Stimulated activated CD8-positive, alpha-beta memory T cell treated with anti-CD3 and anti-CD28 coated beads, Interleukin-2, amount 100 ng/mL, for 48 hours (primary cell): ENCODE results near the gene PRODH2.
A peak's percentile ranks its signal among the peaks of the same experiment; 100 is the strongest.
"Not testable (repeated sequence)": the region's sequence is repeated elsewhere in the genome, so short reads cannot be mapped to it uniquely, and the experiment has no call there.

Experiments
- DNase-seq, 2 donors: peaks; one replicate each; pipeline ENCODE4 v3.0.0-alpha.2; 2020; ENCODE audit warnings: low read depth in 2 of 2

The PRODH2 gene

GRCh38 chr19:35843676-35844481, 31.2 kb upstream of the PRODH2 start:
- no peak for DNase-seq

GRCh38 chr19:35842666-35843272, 30.1 kb upstream of the PRODH2 start:
- no peak for DNase-seq

GRCh38 chr19:35841961-35842595, 29.4 kb upstream of the PRODH2 start:
- DNase-seq, result no peak

- not testable (repeated sequence) for DNase-seq
Measured at GRCh38 chr19:35836096-35836495, 23.5 kb upstream of the PRODH2 start.

- no peak for DNase-seq
Measured at GRCh38 chr19:35833972-35834371, 21.3 kb upstream of the PRODH2 start.

- no peak for DNase-seq
Measured at GRCh38 chr19:35832054-35832453, 19.4 kb upstream of the PRODH2 start.

GRCh38 chr19:35830986-35831385, 18.3 kb upstream of the PRODH2 start:
- no peak for DNase-seq

- peak; percentile 23 to 36 for DNase-seq
Measured at GRCh38 chr19:35828692-35829301, 16.2 kb upstream of the PRODH2 start.

GRCh38 chr19:35824150-35824549, 11.5 kb upstream of the PRODH2 start:
- DNase-seq, result no peak

- no peak for DNase-seq
Measured at GRCh38 chr19:35822579-35822978, 9.9 kb upstream of the PRODH2 start.

- no peak for DNase-seq
Measured at GRCh38 chr19:35818445-35818844, 5.8 kb upstream of the PRODH2 start.

- DNase-seq, result no peak
Measured at GRCh38 chr19:35816846-35817245, 4.2 kb upstream of the PRODH2 start.

- DNase-seq, result no peak
Measured at GRCh38 chr19:35816262-35816661, 3.6 kb upstream of the PRODH2 start.

- no peak for DNase-seq
Measured at GRCh38 chr19:35813043-35813890, 622 bp upstream of the PRODH2 start.

- DNase-seq, result no peak
Measured at GRCh38 chr19:35811317-35812219, 1.1 kb downstream of the PRODH2 start.

GRCh38 chr19:35807633-35808032, 5.0 kb downstream of the PRODH2 start:
- no peak for DNase-seq

GRCh38 chr19:35806597-35806996, 6.0 kb downstream of the PRODH2 start:
- no peak for DNase-seq

GRCh38 chr19:35805526-35806102, 7.0 kb downstream of the PRODH2 start:
- DNase-seq, result no peak

- no peak for DNase-seq
Measured at GRCh38 chr19:35801828-35802227, 10.8 kb downstream of the PRODH2 start.

GRCh38 chr19:35797663-35798062, 15.0 kb downstream of the PRODH2 start:
- DNase-seq, result peak in 1 of 2 donors; percentile 8
